HepG2 (cell line): Measurements from ENCODE around the gene SPCS2. TPM values are rescaled to one million over a fixed set of nuclear protein-coding genes. Genes with fewer than 3 reads are reported as not detected.

Experiments
- ERF ChIP-seq: IDR thresholded peaks from 2 replicates; pipeline ENCODE4 v1.6.1; 2018; ENCODE audit warnings: missing biosample characterization, missing genetic modification reagents
- GFI1 ChIP-seq: sonication (generic); formaldehyde crosslinking; IDR thresholded peaks from 2 replicates; pipeline ENCODE4 v1.5.0; 2020; ENCODE audit warnings: missing genetic modification reagents, mild to moderate bottlenecking, borderline replicate concordance
- HMG20B ChIP-seq: conservative IDR thresholded peaks from 2 replicates; pipeline ENCODE4 v1.6.1; 2016; ENCODE audit warnings: missing genetic modification reagents, missing compliant biosample characterization
- KLF12 ChIP-seq: sonication (generic); formaldehyde crosslinking; IDR thresholded peaks from 2 replicates; pipeline ENCODE4 v1.4.0; 2020; ENCODE audit warnings: missing genetic modification reagents, borderline replicate concordance
- KMT2B ChIP-seq: IDR thresholded peaks from 2 replicates; pipeline ENCODE4 v1.6.1; 2016; ENCODE audit warnings: missing genetic modification reagents, missing compliant biosample characterization
- PTBP1 ChIP-seq: fragments of 200-400 bp; formaldehyde crosslinking; IDR thresholded peaks from 2 replicates; pipeline ENCODE4 v1.6.1; 2018; ENCODE audit warnings: low read length, low read depth; ENCODE audit not compliant: poor library complexity, severe bottlenecking
- RFX1 ChIP-seq: fragments of 450-650 bp; IDR thresholded peaks from 2 replicates; pipeline ENCODE4 v1.6.1; 2017
- RFXANK ChIP-seq: IDR thresholded peaks from 2 replicates; pipeline ENCODE4 v1.6.1; 2016
- SIN3B ChIP-seq: fragments of 150-350 bp; IDR thresholded peaks from 2 replicates; pipeline ENCODE4 v1.6.1; 2014; ENCODE audit warnings: low read length
- ZFP1 ChIP-seq: IDR thresholded peaks from 2 replicates; pipeline ENCODE4 v1.6.1; 2016
- ZKSCAN5 ChIP-seq: sonication (generic); formaldehyde crosslinking; IDR thresholded peaks from 2 replicates; pipeline ENCODE4 v1.5.1; 2020; ENCODE audit warnings: mild to moderate bottlenecking, missing genetic modification reagents
- ZNF232 ChIP-seq: sonication (generic); formaldehyde crosslinking; IDR thresholded peaks from 2 replicates; pipeline ENCODE4 v1.4.0; 2020; ENCODE audit warnings: missing genetic modification reagents, borderline replicate concordance
- ZNF446 ChIP-seq: sonication (generic); formaldehyde crosslinking; IDR thresholded peaks from 2 replicates; pipeline ENCODE4 v1.5.0; 2020; ENCODE audit warnings: mild to moderate bottlenecking, missing genetic modification reagents
- polyA plus RNA-seq, 8 experiments: library from polyadenylated mRNA; depleted of rRNA in 3 of 8; stranded (reverse) in 7 of 8; unstranded in 1 of 8; fragments of >200 nt; fragmentation: Illumina TruSeq in 4 of 8; extraction: Trizol in 4 of 8; gene quantifications; 2 replicates each; pipeline versions ENCODE4 v1.2.1 to v1.2.3, GENCODE V29; 2011 to 2016; ENCODE audit warnings: low read depth in 4 of 8, missing spikeins in 1 of 8, mixed read lengths in 1 of 8; ENCODE audit not compliant: insufficient read depth in 1 of 8
- total RNA-seq, 5 experiments: library from RNA; depleted of rRNA; stranded (reverse); fragments of >200 nt; fragmentation: Illumina TruSeq; extraction: Trizol; gene quantifications; 2 replicates each; pipeline ENCODE4 v1.2.3, GENCODE V29; 2016; ENCODE audit warnings: low read depth in 1 of 5
- TF ChIP-seq, protein P1 (sequence below): sonication (generic); formaldehyde crosslinking; IDR thresholded peaks from 2 replicates; pipeline ENCODE4 v1.4.0; 2020; ENCODE audit warnings: missing genetic modification reagents
- TF ChIP-seq, protein P2 (sequence below): IDR thresholded peaks from 2 replicates; pipeline ENCODE4 v1.6.1; 2016; ENCODE audit warnings: low read depth, borderline replicate concordance
- TF ChIP-seq, protein P3 (sequence below): sonication (generic); formaldehyde crosslinking; IDR thresholded peaks from 2 replicates; pipeline ENCODE4 v1.4.0; 2020; ENCODE audit warnings: missing genetic modification reagents
- TF ChIP-seq, protein P4 (sequence below), 2 experiments: sonication (generic) in 1 of 2; formaldehyde crosslinking in 1 of 2; IDR thresholded peaks; 2 replicates each; pipeline versions ENCODE4 v1.4.0 to v1.6.1; 2016 to 2020; ENCODE audit warnings: borderline replicate concordance in 1 of 2, low read depth in 1 of 2, mild to moderate bottlenecking in 1 of 2, missing genetic modification reagents in 1 of 2
- TF ChIP-seq, protein P5 (sequence below): fragments of 450-650 bp; IDR thresholded peaks from 2 replicates; pipeline ENCODE4 v1.6.1; 2016

SPCS2 gene
- total and polyA plus RNA-seq, 2 of the 13 experiments (the other 11 are each of a cell fraction or from before 2014, with no cell fraction given), result 87.3 to 142 TPM

DNA sequence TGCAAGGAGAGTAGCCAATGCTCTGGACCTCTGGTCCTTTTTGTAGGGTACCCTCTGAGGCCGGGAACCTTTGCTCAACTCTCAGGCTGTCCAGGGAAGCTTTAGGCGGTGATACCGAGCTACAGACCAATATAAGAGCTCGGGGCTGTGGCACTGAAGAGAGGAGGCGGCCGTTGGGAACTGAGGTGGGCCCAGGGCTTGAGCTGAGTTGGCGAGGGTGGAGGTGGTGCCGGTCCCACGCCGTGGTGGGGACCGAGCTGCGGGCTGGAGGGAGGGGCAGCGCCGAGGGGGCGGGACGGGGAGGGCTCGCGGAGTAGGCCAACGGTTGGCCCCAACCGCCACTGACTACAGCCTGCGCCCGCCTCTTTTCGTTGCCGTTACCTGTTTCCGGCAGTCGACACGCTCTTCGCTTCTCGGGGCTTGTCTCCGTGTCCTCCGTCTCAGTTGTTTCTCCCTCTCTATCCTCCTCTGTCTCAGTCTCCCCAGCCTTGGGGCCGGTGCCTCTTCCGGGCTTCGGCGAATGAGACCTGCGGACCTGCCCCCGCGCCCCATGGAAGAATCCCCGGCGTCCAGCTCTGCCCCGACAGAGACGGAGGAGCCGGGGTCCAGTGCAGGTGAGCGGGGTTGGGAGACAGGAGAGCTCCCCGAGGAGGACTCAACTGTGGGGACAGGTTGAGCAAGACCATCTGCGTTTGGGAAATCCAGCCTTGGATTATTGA is 39.6 kb downstream of the SPCS2 start, which contains the start of gene NEU3 (continued):
- TF ChIP-seq, protein P1, sequence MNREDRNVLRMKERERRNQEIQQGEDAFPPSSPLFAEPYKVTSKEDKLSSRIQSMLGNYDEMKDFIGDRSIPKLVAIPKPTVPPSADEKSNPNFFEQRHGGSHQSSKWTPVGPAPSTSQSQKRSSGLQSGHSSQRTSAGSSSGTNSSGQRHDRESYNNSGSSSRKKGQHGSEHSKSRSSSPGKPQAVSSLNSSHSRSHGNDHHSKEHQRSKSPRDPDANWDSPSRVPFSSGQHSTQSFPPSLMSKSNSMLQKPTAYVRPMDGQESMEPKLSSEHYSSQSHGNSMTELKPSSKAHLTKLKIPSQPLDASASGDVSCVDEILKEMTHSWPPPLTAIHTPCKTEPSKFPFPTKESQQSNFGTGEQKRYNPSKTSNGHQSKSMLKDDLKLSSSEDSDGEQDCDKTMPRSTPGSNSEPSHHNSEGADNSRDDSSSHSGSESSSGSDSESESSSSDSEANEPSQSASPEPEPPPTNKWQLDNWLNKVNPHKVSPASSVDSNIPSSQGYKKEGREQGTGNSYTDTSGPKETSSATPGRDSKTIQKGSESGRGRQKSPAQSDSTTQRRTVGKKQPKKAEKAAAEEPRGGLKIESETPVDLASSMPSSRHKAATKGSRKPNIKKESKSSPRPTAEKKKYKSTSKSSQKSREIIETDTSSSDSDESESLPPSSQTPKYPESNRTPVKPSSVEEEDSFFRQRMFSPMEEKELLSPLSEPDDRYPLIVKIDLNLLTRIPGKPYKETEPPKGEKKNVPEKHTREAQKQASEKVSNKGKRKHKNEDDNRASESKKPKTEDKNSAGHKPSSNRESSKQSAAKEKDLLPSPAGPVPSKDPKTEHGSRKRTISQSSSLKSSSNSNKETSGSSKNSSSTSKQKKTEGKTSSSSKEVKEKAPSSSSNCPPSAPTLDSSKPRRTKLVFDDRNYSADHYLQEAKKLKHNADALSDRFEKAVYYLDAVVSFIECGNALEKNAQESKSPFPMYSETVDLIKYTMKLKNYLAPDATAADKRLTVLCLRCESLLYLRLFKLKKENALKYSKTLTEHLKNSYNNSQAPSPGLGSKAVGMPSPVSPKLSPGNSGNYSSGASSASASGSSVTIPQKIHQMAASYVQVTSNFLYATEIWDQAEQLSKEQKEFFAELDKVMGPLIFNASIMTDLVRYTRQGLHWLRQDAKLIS (CRISPR knock-in tag), result no peak
- no peak for TF ChIP-seq ZKSCAN5
- TF ChIP-seq ZNF446 (CRISPR knock-in tag), result no peak
- TF ChIP-seq SIN3B, result no peak
- TF ChIP-seq, protein P2, sequence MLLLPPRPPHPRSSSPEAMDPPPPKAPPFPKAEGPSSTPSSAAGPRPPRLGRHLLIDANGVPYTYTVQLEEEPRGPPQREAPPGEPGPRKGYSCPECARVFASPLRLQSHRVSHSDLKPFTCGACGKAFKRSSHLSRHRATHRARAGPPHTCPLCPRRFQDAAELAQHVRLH (CRISPR knock-in tag), result peak; percentile 77; the same call in 1 of the 2 replicates
- TF ChIP-seq KMT2B (CRISPR knock-in tag), result peak; percentile 66
- peak; percentile 26; the same call in 1 of the 2 replicates for TF ChIP-seq GFI1
- no peak for TF ChIP-seq PTBP1
- TF ChIP-seq, protein P3, sequence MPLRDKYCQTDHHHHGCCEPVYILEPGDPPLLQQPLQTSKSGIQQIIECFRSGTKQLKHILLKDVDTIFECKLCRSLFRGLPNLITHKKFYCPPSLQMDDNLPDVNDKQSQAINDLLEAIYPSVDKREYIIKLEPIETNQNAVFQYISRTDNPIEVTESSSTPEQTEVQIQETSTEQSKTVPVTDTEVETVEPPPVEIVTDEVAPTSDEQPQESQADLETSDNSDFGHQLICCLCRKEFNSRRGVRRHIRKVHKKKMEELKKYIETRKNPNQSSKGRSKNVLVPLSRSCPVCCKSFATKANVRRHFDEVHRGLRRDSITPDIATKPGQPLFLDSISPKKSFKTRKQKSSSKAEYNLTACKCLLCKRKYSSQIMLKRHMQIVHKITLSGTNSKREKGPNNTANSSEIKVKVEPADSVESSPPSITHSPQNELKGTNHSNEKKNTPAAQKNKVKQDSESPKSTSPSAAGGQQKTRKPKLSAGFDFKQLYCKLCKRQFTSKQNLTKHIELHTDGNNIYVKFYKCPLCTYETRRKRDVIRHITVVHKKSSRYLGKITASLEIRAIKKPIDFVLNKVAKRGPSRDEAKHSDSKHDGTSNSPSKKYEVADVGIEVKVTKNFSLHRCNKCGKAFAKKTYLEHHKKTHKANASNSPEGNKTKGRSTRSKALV (CRISPR knock-in tag), result no peak
- TF ChIP-seq ZNF232, result peak; percentile 33; the same call in 1 of the 2 replicates
- TF ChIP-seq, protein P4, sequence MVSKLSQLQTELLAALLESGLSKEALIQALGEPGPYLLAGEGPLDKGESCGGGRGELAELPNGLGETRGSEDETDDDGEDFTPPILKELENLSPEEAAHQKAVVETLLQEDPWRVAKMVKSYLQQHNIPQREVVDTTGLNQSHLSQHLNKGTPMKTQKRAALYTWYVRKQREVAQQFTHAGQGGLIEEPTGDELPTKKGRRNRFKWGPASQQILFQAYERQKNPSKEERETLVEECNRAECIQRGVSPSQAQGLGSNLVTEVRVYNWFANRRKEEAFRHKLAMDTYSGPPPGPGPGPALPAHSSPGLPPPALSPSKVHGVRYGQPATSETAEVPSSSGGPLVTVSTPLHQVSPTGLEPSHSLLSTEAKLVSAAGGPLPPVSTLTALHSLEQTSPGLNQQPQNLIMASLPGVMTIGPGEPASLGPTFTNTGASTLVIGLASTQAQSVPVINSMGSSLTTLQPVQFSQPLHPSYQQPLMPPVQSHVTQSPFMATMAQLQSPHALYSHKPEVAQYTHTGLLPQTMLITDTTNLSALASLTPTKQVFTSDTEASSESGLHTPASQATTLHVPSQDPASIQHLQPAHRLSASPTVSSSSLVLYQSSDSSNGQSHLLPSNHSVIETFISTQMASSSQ (IDR thresholded peaks at IDR 0.05; ENCODE audit: low read depth), result no peak
- TF ChIP-seq, protein P4 (CRISPR knock-in tag; IDR thresholded peaks at IDR 0.05; ENCODE audit: borderline replicate concordance), result no peak; the same call in 1 of the 2 replicates
- peak; percentile 71 for TF ChIP-seq ERF (CRISPR knock-in tag)
- TF ChIP-seq ZFP1 (CRISPR knock-in tag), result no peak
- no peak for TF ChIP-seq KLF12 (CRISPR knock-in tag)
- TF ChIP-seq HMG20B (CRISPR knock-in tag), result no peak
- TF ChIP-seq, protein P5, sequence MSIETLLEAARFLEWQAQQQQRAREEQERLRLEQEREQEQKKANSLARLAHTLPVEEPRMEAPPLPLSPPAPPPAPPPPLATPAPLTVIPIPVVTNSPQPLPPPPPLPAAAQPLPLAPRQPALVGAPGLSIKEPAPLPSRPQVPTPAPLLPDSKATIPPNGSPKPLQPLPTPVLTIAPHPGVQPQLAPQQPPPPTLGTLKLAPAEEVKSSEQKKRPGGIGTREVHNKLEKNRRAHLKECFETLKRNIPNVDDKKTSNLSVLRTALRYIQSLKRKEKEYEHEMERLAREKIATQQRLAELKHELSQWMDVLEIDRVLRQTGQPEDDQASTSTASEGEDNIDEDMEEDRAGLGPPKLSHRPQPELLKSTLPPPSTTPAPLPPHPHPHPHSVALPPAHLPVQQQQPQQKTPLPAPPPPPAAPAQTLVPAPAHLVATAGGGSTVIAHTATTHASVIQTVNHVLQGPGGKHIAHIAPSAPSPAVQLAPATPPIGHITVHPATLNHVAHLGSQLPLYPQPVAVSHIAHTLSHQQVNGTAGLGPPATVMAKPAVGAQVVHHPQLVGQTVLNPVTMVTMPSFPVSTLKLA, result no peak
- TF ChIP-seq RFX1, result no peak
- no peak for TF ChIP-seq RFXANK
